ENCODE data around the gene COG5. TPM values are rescaled to one million over a fixed set of nuclear protein-coding genes. Genes with fewer than 3 reads are reported as not detected.

Gene COG5
- total and polyA plus RNA-seq, 9 of the 15 experiments (the other 6 are each of a cell fraction or from before 2014, with no cell fraction given) = 15.3 to 75.1 (median 56.4) TPM

DNA sequence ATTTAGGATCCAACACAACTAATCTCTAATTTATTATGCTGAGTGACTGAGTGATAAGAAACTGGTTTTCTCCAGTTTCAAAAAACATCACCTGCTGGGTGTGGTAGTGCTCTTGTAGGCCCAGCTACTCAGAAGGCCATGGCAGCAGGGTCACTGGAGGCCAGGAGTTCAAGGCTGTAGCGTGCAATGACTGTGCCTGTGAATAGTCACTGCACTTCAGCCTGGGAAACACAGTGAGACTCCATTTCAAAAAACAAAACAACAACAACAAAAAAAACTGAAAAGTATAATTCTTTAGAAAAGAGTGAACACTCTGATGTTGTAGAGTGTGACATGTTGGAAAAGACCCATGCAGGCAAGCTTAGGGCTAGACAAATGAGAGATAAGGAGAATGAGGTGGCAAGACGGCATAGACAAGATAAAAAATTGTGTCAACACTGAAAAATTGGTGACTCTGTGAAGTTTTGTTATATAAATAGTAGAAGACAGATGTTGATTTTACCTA, 243.9 kb downstream of the COG5 start (continued):
- TF ChIP-seq FOSL1 (tag; conservative IDR thresholded peaks at IDR 0.05) (peak; percentile 88), SIN3A (IDR thresholded peaks at IDR 0.05; ENCODE audit: borderline replicate concordance in 2 of 2, control insufficient read depth in 1 of 2, low read depth in 2 of 2, low read length in 2 of 2) (no peak), CCAR2 (IDR thresholded peaks at IDR 0.05; ENCODE audit: low read depth, low read length) (no peak), ZNF121 (CRISPR knock-in tag; conservative IDR thresholded peaks at IDR 0.05) (no peak), ZNF311 (CRISPR knock-in tag; IDR thresholded peaks at IDR 0.05) (no peak), IRF2 (CRISPR knock-in tag; IDR thresholded peaks at IDR 0.05) (no peak), HEY1 (CRISPR knock-in tag; IDR thresholded peaks at IDR 0.05; ENCODE audit: borderline replicate concordance) (no peak), ATF1 (CRISPR knock-in tag; IDR thresholded peaks at IDR 0.05) (no peak), ATF1 (tag; IDR thresholded peaks at IDR 0.05) (peak; percentile 79), TAF15 (IDR thresholded peaks at IDR 0.05; ENCODE audit: low read depth, low read length) (no peak), ZNF146 (CRISPR knock-in tag; IDR thresholded peaks at IDR 0.05; ENCODE audit: unreplicated experiment) (no peak), TAF7 (tag; IDR thresholded peaks at IDR 0.05) (0 out of 2 replicates have a peak, but pooled peaks have one; percentile 11), STAT5B (CRISPR knock-in tag; IDR thresholded peaks at IDR 0.05) (no peak), PHF20 (IDR thresholded peaks at IDR 0.05; ENCODE audit: partially characterized antibody) (no peak)
- TF ChIP-seq, protein P1, sequence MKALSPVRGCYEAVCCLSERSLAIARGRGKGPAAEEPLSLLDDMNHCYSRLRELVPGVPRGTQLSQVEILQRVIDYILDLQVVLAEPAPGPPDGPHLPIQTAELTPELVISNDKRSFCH (CRISPR knock-in tag; IDR thresholded peaks at IDR 0.05) = peak; percentile 58; the same call in 1 of the 2 replicates
- TF ChIP-seq, protein P1 (tag; IDR thresholded peaks at IDR 0.05) = no peak
- TF ChIP-seq, protein P2, sequence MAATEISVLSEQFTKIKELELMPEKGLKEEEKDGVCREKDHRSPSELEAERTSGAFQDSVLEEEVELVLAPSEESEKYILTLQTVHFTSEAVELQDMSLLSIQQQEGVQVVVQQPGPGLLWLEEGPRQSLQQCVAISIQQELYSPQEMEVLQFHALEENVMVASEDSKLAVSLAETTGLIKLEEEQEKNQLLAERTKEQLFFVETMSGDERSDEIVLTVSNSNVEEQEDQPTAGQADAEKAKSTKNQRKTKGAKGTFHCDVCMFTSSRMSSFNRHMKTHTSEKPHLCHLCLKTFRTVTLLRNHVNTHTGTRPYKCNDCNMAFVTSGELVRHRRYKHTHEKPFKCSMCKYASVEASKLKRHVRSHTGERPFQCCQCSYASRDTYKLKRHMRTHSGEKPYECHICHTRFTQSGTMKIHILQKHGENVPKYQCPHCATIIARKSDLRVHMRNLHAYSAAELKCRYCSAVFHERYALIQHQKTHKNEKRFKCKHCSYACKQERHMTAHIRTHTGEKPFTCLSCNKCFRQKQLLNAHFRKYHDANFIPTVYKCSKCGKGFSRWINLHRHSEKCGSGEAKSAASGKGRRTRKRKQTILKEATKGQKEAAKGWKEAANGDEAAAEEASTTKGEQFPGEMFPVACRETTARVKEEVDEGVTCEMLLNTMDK (IDR thresholded peaks at IDR 0.05; ENCODE audit: borderline replicate concordance, insufficient read depth, low read depth, low read length, poor library complexity, severe bottlenecking) = no peak
- TF ChIP-seq, protein P3, sequence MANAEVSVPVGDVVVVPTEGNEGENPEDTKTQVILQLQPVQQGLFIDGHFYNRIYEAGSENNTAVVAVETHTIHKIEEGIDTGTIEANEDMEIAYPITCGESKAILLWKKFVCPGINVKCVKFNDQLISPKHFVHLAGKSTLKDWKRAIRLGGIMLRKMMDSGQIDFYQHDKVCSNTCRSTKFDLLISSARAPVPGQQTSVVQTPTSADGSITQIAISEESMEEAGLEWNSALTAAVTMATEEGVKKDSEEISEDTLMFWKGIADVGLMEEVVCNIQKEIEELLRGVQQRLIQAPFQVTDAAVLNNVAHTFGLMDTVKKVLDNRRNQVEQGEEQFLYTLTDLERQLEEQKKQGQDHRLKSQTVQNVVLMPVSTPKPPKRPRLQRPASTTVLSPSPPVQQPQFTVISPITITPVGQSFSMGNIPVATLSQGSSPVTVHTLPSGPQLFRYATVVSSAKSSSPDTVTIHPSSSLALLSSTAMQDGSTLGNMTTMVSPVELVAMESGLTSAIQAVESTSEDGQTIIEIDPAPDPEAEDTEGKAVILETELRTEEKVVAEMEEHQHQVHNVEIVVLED (CRISPR knock-in tag; IDR thresholded peaks at IDR 0.05) = no peak
- TF ChIP-seq, protein P4, sequence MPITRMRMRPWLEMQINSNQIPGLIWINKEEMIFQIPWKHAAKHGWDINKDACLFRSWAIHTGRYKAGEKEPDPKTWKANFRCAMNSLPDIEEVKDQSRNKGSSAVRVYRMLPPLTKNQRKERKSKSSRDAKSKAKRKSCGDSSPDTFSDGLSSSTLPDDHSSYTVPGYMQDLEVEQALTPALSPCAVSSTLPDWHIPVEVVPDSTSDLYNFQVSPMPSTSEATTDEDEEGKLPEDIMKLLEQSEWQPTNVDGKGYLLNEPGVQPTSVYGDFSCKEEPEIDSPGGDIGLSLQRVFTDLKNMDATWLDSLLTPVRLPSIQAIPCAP (CRISPR knock-in tag; IDR thresholded peaks at IDR 0.05; ENCODE audit: borderline replicate concordance) = no peak
- TF ChIP-seq, protein P5, sequence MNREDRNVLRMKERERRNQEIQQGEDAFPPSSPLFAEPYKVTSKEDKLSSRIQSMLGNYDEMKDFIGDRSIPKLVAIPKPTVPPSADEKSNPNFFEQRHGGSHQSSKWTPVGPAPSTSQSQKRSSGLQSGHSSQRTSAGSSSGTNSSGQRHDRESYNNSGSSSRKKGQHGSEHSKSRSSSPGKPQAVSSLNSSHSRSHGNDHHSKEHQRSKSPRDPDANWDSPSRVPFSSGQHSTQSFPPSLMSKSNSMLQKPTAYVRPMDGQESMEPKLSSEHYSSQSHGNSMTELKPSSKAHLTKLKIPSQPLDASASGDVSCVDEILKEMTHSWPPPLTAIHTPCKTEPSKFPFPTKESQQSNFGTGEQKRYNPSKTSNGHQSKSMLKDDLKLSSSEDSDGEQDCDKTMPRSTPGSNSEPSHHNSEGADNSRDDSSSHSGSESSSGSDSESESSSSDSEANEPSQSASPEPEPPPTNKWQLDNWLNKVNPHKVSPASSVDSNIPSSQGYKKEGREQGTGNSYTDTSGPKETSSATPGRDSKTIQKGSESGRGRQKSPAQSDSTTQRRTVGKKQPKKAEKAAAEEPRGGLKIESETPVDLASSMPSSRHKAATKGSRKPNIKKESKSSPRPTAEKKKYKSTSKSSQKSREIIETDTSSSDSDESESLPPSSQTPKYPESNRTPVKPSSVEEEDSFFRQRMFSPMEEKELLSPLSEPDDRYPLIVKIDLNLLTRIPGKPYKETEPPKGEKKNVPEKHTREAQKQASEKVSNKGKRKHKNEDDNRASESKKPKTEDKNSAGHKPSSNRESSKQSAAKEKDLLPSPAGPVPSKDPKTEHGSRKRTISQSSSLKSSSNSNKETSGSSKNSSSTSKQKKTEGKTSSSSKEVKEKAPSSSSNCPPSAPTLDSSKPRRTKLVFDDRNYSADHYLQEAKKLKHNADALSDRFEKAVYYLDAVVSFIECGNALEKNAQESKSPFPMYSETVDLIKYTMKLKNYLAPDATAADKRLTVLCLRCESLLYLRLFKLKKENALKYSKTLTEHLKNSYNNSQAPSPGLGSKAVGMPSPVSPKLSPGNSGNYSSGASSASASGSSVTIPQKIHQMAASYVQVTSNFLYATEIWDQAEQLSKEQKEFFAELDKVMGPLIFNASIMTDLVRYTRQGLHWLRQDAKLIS (CRISPR knock-in tag; IDR thresholded peaks at IDR 0.05) = no peak
